Right kidney (tissue), 1 donor: ENCODE measurements around the gene DNAL1.
"Not testable (repeated sequence)": the region's sequence is repeated elsewhere in the genome, so short reads cannot be mapped to it uniquely, and the experiment has no call there.

Experiments used
- DNase-seq: peaks from one replicate; pipeline ENCODE4 v3.0.0-alpha.2; 2016

Gene DNAL1

DNA sequence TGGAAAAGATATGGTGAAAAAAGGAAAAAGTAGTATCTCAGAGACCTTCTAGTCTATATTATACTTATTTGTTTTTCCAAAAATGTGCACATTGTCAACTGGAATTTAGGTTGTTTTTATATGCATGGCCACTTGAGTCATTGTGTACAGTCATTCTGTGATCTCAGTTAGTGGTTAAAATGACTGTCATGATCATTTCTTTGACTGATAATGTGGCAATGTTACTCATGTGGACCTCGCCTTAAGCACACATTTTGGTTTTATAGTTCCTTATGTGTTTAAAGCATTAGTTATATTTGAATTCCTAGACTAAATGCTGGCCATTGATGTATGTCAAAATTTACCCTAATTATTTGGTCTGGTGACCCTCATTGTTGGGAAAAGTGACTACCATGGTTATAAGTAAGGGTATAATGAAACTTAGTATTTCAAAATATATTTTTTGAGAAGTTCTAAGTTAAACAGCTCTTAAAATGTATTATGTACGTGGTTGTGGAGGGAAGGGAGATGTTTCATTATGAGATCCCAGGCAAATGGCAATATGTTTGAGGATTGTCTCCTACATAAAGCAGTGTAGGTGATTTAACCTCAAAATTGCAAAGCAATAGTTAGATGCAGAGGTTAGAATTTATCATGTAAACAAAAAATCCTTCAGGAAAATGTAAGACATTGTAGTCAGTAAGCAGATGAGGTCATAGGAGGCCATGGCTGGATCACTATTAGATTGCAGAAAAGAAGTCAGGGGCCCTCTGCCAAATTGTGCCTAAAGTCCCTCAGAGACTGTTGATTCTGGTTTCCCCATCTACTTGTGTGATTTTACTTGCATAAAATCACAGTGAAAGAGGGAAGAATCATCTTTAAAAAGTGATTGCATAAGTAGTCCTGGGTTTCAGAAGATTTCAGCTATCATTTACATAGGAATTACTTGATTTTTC is 51.9 kb downstream of the DNAL1 start:
- DNase-seq: no peak

DNA sequence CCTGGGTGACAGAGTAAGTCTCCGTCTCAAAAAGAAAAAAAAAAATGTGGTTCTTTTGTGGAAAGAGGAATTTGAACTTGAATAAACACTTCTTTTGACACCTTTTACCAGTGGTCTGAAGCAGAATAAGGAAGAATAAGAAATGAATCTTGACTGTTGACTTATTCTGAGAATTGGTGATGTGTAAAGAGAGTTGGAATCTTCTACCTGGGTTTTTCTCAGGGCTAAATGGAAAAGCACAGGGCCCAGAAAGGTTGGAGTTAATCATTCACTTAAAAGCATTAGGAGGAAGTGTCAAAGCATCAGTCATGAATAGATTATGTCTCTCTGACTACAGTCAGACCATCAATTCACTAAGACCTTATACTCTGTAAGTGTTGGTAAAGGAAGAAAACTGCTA is 55.5 kb downstream of the DNAL1 start:
- no peak for DNase-seq

DNA sequence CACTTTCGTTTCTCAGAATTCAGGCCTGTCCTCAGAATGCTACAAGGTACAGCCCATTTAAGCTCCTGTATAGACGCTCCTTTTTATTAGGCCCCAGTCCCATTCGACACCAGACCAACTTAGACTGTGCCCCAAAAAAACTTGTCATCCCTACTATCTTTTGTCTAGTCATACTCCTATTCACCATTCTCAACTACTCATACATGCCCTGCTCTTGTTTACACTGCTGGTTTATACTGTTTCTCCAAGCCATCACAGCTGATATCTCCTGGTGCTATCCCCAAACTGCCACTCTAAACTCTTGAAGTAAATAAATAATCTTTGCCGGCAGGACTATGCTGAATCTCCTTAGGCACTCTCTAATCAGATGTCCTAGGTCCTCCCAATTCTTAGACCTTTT is 63.3 kb downstream of the DNAL1 start:
- DNase-seq: not testable (repeated sequence)

DNA sequence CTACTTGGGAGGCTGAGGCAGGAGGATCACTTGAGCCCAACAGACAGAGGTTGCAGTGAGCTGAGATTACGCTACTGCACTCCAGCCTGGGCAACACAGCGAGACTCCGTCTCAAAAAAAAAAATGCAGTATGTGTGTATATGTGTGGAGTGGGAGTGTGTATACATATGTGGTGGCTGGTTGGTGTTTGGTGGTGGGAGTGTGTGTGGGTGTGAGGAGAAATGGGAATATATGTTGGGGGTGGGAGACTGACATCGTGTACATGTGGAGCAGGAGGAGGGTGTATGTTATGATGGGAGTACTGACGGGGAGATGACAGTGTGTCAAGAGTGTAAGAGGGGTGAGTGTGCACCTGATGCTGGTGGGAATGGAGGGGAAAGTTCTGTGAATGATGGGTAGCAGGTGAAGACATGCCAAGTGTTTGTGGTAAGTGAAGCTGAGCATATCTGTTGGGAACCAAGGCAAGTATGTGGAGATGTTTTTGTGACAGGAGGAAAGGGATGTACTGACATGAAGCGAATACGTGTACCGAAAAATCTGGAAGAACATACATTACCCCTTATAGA is 65.2 kb downstream of the DNAL1 start:
- DNase-seq: no peak

DNA sequence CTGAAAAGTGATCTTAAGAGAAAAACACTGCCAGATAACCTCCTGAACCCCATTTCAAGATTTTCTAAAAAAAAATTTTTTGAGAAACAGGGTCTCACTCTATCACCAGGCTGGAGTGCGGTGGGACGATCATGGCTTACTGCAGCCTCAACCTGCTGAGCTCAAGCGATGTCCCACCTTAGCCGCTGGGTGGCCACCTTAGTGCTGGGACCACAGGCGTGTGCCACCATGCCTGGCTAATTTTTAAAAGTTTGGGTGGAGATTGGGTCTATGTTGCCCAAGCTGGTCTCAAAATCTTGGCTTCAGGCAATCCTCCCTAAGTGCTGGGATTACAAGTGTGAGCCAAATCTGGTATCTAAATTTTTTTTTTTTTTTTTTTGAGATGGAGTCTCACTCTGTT is 66.0 kb downstream of the DNAL1 start:
- DNase-seq: no peak

DNA sequence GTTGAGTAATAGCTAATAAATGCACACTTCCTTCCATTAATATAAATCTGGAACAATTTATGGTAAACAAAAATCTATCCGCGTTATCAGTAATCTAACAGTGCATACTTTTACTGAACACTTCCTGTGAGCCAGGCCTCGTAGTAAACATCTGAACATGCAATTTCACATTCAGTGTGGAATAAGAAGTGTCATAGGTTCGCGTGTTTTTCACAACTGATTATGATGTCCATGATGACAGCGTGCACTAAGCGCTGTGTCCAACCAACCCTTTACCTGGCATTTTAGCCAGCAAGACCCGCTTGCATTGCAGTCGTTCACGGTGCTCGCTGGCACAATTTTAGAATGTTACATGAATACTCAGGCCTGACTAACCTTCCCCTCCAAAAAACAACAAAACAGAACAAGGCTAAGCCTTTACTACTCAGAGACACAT is 67.3 kb downstream of the DNAL1 start:
- DNase-seq: no peak

DNA sequence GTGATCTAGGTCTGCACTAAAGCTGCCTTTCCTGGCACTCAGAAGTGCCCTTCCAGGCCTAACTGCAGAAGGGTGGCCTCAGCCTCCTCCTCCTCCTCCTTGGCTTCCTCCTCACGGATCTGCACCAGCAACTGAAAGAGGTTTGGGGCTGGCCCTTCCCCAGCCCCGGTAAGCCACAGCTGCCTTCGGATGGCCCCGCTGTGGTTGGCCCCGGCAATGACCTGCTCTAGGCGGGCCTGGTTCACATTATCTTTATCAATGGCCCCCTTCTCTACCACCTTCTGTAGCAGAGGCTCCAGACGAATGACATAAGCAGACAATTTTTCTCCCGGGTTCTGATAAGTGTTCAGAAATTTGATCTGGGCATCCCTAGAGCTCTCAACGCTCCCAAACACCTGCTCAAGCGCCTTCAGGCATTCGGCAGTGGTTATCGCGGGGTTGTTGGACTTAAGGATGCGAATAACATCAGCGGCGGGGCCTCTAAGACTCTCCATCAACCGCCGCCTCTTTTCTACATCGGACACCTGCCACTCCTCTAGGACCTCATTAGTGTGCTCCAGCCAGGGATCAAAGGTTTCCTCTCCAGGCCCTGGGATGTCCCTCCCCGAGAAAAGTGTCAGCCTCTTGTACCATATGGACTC is 67.9 kb downstream of the DNAL1 start:
- peak; percentile 67 for DNase-seq

DNA sequence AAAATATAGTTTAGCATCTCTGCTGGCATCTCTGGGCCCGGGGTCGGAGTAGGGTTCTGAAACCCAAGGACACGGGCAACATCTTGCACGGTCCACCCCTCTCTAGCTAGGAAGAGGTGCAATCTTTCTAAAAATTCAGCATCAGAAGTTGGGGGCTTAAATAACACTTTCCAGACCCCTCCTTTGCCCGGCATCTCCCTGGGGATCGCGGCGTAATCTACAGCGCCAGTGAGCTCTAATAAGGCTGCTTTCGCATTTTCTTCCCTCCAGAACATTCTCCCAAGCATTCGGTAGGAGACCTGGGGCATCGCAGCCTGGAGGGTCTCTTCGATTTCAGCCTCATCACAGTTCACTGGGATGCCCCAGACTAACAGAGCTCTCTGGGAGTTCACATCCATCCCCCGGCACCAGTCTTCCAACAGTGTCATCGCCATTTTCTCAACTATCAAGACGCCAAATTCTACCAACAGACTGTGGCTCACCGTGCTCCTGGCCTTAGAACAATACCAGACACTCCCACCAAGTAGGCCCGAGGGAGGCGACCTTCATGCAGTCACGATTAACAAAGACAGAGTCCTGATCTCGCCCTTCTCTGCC is 68.5 kb downstream of the DNAL1 start:
- peak; percentile 79 for DNase-seq

DNA sequence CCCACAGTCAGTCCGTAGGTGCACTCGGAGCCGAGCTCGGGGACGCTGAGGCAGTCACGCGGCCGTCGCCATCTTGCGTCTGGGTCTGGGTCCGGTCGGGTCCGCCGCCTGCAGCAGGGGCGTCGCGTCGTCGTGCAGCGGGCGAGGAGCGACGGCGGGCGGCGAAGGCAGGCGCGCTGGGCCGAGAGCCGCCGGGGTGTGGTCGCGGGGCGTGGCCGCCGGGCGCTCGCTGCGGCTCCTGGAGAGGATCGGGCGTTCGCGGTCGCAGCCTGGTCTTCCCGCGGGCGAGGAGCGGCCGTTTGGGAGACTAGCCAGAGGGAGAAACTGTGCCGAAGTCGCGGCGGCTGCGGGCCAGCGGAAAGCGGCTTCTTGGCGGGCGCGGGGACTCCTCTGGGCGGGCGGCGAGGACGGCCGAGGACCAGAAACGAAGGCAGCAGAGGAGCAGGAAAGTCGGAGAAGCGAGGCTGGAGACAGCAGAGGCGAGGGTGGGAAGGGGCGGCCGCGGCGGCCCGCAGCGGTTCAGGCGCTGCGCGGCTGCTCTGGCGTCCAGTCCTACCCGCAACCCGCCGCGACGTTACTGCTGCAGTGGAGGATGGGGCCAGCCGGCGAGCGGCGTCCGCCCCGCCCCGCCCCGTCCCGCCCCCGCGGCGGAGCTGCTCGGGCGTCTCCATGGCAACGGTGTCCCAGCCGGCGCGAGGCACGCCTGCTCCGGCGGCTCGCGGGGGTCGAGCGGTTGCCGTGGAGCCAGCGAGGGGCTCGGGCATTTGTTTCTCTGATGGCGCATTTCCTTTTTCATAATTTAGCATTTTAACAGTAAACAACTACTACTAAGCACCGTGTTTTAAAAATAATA is 69.2 kb downstream of the DNAL1 start, which contains the start of gene PNMA1:
TSS of gene PNMA1 (minus strand) at position 582 of the 853 bp plus-strand sequence. CDS start 745 bp downstream, outside the sequence.
- DNase-seq: peak; percentile 95

DNA sequence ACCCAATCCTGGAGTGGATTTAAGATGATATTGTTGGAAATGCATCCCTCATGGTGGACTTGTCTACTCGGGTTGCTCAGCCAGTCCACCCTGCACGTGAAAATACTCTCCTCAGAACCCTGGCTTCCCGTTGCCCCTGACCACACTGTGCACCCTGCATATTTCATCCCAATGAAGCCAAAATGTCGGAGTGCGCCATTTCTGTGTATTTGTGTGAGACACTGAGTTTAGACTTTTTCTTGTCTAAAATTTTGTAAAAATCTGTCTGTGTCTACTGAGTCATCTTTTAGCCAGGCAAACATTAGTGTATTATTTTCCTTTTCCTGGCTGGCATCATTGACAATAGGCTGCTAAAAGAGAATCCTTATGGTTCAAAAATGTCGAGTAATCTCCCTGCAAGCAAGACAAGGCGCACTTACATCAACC is 69.9 kb downstream of the DNAL1 start:
- DNase-seq: no peak

DNA sequence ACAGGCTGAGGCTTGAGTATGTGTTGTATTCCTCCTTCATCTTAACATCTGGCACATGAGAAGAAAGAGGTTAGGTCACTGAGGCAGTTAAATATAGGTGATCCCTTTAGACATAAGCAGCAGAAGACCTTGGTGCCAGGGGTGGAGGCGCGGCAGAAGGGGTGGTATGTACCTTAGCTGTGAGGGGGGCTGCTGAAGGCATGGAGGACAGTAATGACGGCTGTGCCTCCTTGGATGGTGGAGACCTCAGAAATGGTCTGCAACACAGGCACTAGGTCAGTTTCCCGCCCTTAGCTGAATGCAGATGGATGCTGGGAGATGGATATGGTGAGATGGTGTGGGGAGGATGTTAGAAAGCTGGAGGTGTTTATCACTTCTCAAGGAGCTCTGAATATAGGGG is 70.9 kb downstream of the DNAL1 start:
- DNase-seq: no peak

DNA sequence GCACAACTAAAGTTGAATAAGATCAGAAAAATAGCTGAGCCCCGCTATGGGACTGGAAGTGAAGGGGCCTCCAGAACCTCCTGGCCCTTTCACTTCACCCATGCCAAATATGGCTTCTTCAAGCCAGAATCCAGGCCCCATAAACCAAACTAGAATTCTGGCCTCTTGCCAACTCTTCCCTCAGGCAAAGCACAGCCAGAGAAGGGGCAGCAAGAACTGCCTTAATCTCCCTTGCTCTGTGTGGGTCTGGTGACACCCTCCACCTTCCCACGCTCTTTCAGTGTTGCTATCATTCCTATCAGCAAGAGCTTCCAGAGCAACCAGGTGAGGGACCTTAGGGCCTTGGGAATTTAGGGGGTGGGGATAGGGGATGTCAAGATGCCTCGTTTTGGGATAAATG is 72.5 kb downstream of the DNAL1 start:
- DNase-seq: peak; percentile 52

DNA sequence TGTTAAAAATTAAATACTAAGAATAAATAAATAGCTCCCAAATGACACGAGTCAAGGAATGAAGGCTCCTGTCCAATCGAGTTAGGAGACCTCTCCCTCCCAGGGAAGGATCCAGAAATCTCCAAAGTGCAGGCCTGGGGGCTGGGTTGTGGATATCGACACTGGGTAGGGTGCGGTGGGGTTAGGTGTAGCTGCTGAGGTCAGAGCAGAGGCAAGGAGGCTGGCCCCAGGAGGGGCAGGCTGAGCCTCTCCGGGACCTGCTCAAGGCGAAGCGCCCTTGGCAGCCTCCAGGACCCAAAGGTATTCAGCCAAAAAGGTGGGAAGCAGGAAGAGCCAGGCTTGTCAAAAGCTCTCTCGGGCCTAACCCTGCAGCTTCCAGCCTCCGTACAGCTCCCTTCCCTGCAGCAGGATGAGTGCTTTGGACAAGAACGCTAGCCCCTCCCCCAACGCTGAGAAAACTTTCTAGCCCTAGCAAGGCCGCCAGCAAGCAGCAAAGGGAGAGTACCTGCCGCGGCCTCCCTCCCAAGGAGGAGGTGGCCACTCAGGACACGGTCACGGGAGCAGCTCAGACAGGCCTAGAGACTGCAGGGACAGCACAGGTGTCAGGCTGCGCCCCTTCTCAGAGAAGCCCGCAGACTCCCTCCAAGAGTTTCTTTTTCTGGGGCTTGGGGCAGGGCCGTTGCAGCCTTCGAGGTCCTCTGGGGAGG is 73.1 kb downstream of the DNAL1 start:
- DNase-seq: peak; percentile 76

DNA sequence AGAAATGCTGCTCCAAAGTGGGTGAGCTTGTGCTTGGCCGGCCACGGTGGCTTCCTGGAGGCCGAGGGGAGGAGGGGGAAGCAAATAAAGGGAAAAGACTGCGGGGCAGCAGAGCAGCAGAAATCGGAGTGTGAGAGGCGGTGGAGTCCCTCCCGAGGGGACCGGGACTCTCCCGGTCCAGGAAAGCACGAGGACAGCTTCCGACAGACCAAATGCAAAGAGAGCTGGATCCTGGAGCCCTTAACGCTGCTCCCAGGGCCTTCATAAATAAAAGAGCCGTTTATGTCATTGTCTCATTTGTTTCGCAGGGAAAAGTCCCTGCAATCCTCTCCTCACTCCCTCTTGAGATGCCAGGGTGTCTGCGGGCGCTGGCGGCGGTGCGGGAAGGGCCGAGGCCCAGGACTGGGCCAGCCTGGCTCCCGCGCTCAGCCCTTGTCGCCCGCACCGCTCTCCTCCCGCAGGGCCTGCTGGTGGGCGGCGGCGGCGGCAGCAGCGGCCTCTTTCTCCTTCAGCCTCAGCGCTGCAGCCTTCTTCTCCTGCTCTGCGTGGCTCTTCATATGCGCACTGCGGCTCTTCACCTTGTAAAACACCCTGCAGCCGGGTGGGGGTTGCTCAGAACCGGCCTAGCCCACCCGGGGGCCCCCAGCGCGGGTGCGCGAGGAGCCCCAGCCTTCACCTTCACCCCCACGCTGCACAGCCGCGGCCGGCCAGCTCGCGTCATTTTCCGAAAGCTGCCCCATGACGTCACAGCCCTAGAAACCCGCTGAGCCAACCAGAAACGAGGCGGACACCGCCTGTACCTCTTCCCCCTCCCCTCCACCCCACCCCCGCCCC is 73.8 kb downstream of the DNAL1 start:
- DNase-seq: peak; percentile 93

DNA sequence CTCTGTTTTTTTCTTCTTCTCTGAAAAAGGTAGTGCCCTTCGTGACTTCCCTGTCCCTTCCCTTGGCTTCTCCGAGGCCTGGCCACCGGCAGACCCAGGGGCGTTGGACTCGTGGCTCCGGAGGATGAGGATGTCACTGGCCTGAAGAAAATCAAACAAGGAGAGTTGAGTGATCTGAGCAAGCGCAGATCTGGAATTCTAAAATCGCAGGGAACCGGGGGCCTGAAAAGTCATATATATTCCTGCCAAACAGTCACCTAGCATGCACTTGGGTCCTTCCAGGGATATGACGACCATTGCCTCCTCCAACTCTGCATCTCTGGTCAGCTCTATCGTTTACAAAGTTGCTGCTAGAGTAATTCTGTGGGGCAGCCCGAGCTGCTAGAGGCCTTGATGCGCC is 74.6 kb downstream of the DNAL1 start:
- peak; percentile 56 for DNase-seq

DNA sequence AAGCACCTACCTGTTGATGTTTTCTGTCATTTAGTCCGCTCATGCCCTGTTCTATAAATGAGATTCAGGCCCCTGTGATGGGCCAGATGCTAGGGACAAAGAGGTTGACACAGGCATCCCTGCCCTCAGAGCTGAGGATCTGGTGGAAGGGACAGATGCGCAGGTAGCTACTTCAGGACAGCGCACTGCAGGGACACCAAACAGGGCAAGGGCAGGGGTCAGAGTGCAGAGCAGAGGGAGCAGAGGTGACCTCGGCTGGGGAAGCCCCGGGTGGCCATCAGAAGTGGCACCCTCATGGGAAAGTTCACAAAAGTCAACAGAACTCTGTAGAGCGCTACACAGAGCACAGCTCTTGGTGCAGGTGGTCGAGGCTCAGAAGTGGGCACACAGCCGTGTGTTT is 75.0 kb downstream of the DNAL1 start:
- DNase-seq: no peak

DNA sequence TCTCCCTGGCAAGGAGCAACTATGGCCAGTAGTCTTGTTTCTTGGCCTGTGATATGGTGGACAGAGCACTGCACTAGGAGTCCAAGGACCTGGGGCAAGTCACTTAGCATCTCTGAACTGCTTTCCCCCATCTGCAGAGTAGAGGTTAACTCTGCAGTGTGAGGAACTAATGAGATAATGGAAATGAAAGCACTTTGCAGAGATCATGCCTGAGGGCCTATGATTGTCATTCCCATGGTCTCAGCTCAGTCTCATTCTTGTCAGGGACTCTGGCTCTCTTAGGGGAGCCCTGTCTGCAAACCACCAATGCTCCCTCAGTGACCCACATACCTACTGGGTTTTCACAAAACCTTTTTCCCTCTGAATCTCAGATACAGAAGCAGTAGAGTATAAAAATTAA is 75.8 kb downstream of the DNAL1 start:
- no peak for DNase-seq

DNA sequence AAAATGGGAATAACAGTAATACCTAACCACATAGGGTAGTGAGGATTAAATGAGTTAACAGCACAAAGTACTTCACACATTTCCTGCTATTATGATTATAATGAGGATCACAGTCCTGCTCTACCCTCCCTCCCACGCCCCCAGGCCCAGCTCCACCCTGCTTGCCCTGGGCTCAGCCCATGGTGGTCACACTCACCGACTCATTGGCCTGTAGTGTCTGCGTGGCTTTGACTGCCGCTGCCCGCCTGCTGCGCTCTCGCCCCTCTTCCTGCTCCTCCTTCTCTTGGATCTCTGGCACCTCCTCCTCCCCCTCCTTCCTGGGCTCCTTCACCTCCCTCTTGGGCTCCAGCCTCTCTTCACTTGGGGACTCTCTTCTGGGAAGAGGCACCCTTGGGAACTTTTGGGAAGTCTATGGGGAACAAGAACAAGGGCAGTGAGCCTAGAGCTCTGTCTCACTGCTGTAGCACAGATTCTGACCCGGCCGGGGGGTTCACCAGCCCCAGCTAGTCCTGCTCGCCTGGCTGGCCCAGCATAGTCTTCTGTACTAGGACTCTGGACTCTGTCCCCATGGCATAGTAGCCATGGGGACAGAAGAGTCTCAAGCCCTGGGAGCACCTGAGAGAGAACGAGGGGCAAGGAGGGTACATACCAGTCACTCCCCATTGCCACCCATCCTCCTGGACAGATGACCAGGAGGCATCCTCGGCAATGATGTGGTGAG is 76.5 kb downstream of the DNAL1 start:
- DNase-seq: no peak

DNA sequence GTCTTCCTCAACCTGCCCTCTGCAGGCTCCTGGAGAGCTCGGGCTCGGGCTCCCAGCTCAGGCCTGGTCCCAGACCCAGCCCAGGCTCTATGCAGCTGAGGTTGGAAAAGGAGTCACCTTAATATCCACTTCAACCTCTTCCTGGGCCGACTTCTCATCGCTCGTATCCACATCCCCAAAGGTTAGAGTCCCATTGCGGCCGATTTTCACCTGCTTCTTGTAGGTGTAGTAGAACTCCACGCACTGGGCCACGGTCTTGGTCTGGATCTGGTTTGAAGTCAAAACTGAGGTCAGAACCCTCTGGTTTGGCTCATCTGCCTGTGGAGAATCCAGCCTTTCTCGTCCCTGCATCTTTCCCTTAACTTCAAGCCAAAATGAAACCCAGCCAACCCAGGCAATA is 77.8 kb downstream of the DNAL1 start:
- DNase-seq: no peak

DNA sequence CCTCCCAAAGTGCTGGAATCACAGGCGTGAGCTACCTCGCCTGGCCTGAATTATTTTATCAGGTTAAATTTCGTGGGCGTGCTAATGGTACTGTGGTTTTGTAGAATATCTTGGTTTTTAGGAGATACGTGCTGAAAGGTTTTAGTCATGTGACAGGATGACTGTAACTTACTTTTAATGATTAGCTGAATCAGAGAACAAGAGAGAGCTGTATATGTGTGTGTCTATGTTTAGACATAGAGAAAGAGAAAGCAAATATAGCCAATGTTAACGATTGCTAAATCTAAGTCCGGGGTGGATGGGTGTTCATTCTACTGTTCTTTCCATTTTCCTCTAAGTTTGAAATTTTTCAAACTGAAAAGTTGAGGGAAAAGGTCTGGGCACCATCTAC is 78.6 kb downstream of the DNAL1 start:
- no peak for DNase-seq
